ENCODE results near the gene LMX1B. TPM values are rescaled to one million over a fixed set of nuclear protein-coding genes. Genes with fewer than 3 reads are reported as not detected.

LMX1B gene
- total RNA-seq, 1 experiment from 2014 or later, result 12.4 TPM

DNA sequence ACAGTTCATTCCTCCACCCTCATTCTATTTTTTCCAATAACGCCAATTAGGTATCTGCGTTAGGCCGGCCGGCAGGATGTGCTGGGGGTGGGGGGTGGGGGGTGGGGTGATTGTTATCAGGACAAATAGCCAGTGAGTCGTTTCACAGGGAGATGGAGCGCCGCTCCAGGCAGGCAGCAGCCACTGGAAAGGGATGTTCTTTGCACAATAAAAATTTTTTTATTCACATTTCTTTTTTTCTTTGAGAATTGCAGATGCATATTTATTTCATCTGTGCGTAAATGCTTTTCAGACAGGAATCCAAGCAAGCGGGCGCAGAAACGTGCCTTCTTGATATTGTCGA lies 4.1 kb downstream of the LMX1B start (continued):
- TF ChIP-seq, protein P1, sequence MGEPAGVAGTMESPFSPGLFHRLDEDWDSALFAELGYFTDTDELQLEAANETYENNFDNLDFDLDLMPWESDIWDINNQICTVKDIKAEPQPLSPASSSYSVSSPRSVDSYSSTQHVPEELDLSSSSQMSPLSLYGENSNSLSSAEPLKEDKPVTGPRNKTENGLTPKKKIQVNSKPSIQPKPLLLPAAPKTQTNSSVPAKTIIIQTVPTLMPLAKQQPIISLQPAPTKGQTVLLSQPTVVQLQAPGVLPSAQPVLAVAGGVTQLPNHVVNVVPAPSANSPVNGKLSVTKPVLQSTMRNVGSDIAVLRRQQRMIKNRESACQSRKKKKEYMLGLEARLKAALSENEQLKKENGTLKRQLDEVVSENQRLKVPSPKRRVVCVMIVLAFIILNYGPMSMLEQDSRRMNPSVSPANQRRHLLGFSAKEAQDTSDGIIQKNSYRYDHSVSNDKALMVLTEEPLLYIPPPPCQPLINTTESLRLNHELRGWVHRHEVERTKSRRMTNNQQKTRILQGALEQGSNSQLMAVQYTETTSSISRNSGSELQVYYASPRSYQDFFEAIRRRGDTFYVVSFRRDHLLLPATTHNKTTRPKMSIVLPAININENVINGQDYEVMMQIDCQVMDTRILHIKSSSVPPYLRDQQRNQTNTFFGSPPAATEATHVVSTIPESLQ (CRISPR knock-in tag; IDR thresholded peaks at IDR 0.05), result no peak

DNA sequence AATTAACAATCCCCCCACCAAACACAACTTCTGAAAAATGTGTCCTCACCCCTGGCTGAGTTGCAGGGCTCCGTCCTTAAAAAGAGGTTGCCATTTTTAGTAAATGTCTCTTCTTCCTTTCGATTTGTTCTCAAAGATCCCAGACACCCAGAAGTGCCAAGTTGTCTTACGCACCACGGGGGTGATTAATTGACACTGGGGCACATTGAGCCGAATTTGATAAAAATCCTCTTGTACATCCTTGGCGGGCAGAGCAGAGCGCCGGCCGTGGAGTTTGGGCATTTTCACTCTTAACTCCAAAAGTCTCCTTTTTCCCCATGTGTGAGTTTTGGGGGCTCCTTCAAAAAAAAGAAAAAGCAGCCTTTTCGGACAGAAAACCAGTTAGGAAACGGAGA lies 4.5 kb downstream of the LMX1B start:
- H3K4me1 Mint-ChIP-seq, result peaks cover 73% of the 10 kb centered on the region
- no peak overlapping the region for H3K27ac Mint-ChIP-seq
- ChIA-PET CTCF (interaction anchor here (1.4 to 2.1 kb wide), 2 partner anchors 81 to 164 kb away, joined by 3 to 10 read pairs; no protein-coding TSS in a partner anchor), POLR2A (no interaction called here)
- ATAC-seq (no peak), DNase-seq (ENCODE audit: low spot score) (no peak)
- H3K9me3 Mint-ChIP-seq, result no peaks in the 10 kb centered on the region
- H3K4me3 Mint-ChIP-seq, result peak overlapping the region; percentile 62
- H3K36me3 Mint-ChIP-seq, result no peaks in the 10 kb centered on the region
- no peak for TF ChIP-seq MXD4 (CRISPR knock-in tag; IDR thresholded peaks at IDR 0.05; ENCODE audit: borderline replicate concordance)
- H3K27me3 Mint-ChIP-seq (ENCODE audit: low read depth), result peaks cover 95% of the 10 kb centered on the region

DNA sequence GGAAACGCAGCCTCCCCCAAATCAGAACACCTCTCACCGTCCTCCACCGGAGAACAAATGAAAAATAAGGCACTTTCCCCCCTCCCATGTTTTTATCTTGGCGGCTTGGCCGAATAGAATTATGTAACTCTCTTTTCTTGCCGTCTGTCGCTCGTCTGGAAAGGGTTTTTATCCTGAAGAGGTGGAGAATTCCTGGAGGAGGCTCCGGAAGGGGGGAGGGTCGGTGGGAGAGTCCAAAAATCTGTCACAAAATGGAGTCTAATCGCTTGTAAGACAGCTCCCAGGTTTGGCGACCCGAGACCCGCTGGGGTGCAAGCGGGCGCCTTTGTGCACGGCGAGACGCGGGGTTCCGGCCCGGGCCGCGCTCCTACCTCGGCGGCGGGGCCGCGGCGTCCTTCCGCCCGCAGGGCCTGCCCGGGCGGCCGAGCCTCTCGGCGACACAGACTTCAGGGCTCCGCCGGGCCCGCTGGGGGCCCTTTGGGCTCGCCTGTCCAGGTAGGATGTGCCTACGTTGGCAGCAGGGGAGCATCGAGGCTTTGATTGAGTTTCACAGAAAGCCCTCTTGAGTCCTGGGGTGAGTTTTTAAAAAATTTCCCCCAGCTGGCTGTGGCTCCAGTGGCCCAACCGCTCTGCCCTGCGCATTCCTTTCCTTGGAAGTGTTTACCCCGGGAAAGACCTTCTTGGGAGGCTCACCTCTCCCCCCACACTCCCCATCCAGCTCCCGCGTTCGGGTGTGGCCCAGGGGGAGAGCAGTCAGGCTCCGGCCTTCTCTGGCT lies 5.0 kb downstream of the LMX1B start:
- no peak overlapping the region for H3K27ac Mint-ChIP-seq
- H3K4me1 Mint-ChIP-seq, result peaks cover 76% of the 10 kb centered on the region
- no peaks in the 10 kb centered on the region for H3K36me3 Mint-ChIP-seq
- no peaks in the 10 kb centered on the region for H3K9me3 Mint-ChIP-seq
- H3K27me3 Mint-ChIP-seq (ENCODE audit: low read depth), result peaks cover 96% of the 10 kb centered on the region
- CTCF ChIA-PET, result interaction anchor here (0.6 to 1.4 kb wide), 5 partner anchors 43 to 1351 kb away, joined by 3 to 6 read pairs (median 3); no protein-coding TSS in a partner anchor
- peak; percentile 20; the same call in 1 of the 2 replicates for TF ChIP-seq ZNF423 (CRISPR knock-in tag; IDR thresholded peaks at IDR 0.05)
- no peak for TF ChIP-seq JUN (CRISPR knock-in tag; IDR thresholded peaks at IDR 0.05)
- TF ChIP-seq NR1H2 (CRISPR knock-in tag; IDR thresholded peaks at IDR 0.05), result no peak
- POLR2A ChIA-PET, result no interaction called here
- peak; percentile 13 for ATAC-seq
- H3K4me3 Mint-ChIP-seq, result peak overlapping the region; percentile 62
- peak; percentile 51 for DNase-seq (ENCODE audit: low spot score)

DNA sequence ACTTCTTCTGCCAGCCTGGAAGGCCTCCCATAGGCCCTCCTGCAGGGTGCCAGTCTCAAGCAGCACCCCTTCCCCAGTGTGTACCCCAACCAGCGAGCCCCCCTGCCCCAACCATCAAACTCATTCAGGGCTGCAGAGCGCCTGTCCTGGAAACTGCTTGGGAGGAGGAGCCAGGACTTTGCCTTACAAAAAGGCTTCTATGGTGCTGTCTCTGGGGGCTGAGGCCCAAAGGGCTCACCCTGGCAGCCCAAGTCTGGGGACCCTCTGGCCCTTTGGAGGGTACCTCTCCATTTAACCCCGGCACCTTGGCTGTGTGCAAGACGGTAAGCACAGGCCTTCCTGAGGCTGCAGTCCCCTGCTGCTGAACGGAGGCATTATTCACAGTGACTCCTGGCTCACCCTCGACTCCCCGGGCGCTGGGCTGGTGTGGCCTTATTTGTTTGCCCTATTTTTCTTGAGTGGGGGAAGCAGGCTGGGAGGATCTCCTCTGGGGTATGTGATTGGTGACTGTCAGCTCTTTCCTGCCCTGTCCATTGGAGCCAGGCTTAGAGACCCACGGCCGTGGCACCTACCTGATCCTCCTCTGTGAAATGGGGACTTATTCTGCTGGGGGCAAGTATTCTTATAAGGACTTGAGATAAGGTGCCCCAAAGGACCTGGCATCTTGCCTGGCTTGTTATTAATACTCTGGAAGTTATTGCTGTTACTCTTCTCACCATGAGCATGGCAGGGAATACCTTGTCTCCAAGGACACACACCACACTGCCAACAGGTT lies 5.8 kb downstream of the LMX1B start:
- ChIA-PET CTCF (interaction anchor here (0.6 to 2.0 kb wide), 6 partner anchors 12 to 1352 kb away, joined by 3 to 10 read pairs (median 4); no protein-coding TSS in a partner anchor), POLR2A (no interaction called here)
- H3K4me1 Mint-ChIP-seq, result peaks cover 80% of the 10 kb centered on the region
- H3K4me3 Mint-ChIP-seq, result peak overlapping the region; percentile 52
- DNase-seq (ENCODE audit: low spot score), result no peak
- peaks cover 100% of the 10 kb centered on the region for H3K27me3 Mint-ChIP-seq (ENCODE audit: low read depth)
- H3K36me3 Mint-ChIP-seq, result no peaks in the 10 kb centered on the region
- TF ChIP-seq, protein P2, sequence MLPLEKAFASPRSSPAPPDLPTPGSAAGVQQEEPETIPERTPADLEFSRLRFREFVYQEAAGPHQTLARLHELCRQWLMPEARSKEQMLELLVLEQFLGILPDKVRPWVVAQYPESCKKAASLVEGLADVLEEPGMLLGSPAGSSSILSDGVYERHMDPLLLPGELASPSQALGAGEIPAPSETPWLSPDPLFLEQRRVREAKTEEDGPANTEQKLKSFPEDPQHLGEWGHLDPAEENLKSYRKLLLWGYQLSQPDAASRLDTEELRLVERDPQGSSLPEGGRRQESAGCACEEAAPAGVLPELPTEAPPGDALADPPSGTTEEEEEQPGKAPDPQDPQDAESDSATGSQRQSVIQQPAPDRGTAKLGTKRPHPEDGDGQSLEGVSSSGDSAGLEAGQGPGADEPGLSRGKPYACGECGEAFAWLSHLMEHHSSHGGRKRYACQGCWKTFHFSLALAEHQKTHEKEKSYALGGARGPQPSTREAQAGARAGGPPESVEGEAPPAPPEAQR (CRISPR knock-in tag; IDR thresholded peaks at IDR 0.05), result no peak
- TF ChIP-seq ATF1 (CRISPR knock-in tag; IDR thresholded peaks at IDR 0.05) (no peak), NFYB (CRISPR knock-in tag; conservative IDR thresholded peaks at IDR 0.05; ENCODE audit: low read depth) (no peak), PRRX2 (CRISPR knock-in tag; IDR thresholded peaks at IDR 0.05) (no peak), NR3C1 (CRISPR knock-in tag; conservative IDR thresholded peaks at IDR 0.05; ENCODE audit: low read depth) (no peak), ZNF423 (CRISPR knock-in tag; IDR thresholded peaks at IDR 0.05) (no peak)
- TF ChIP-seq, protein P3, sequence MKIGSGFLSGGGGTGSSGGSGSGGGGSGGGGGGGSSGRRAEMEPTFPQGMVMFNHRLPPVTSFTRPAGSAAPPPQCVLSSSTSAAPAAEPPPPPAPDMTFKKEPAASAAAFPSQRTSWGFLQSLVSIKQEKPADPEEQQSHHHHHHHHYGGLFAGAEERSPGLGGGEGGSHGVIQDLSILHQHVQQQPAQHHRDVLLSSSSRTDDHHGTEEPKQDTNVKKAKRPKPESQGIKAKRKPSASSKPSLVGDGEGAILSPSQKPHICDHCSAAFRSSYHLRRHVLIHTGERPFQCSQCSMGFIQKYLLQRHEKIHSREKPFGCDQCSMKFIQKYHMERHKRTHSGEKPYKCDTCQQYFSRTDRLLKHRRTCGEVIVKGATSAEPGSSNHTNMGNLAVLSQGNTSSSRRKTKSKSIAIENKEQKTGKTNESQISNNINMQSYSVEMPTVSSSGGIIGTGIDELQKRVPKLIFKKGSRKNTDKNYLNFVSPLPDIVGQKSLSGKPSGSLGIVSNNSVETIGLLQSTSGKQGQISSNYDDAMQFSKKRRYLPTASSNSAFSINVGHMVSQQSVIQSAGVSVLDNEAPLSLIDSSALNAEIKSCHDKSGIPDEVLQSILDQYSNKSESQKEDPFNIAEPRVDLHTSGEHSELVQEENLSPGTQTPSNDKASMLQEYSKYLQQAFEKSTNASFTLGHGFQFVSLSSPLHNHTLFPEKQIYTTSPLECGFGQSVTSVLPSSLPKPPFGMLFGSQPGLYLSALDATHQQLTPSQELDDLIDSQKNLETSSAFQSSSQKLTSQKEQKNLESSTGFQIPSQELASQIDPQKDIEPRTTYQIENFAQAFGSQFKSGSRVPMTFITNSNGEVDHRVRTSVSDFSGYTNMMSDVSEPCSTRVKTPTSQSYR (CRISPR knock-in tag; IDR thresholded peaks at IDR 0.05), result no peak
- TF ChIP-seq, protein P4, sequence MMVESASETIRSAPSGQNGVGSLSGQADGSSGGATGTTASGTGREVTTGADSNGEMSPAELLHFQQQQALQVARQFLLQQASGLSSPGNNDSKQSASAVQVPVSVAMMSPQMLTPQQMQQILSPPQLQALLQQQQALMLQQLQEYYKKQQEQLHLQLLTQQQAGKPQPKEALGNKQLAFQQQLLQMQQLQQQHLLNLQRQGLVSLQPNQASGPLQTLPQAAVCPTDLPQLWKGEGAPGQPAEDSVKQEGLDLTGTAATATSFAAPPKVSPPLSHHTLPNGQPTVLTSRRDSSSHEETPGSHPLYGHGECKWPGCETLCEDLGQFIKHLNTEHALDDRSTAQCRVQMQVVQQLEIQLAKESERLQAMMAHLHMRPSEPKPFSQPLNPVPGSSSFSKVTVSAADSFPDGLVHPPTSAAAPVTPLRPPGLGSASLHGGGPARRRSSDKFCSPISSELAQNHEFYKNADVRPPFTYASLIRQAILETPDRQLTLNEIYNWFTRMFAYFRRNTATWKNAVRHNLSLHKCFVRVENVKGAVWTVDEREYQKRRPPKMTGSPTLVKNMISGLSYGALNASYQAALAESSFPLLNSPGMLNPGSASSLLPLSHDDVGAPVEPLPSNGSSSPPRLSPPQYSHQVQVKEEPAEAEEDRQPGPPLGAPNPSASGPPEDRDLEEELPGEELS (CRISPR knock-in tag; IDR thresholded peaks at IDR 0.05), result no peak
- peak; percentile 3 for ATAC-seq
- H3K27ac Mint-ChIP-seq, result no peak overlapping the region
- no peaks in the 10 kb centered on the region for H3K9me3 Mint-ChIP-seq

Data from WTC11 (cell line).